Calu3 (cell line): ENCODE data around the gene GABPA. TPM values are rescaled to one million over a fixed set of nuclear protein-coding genes. Genes with fewer than 3 reads are reported as not detected.

Source experiments
- BruUV-seq: library from RNA; stranded (reverse); fragments of 400-500 nt; replicated peaks from 2 replicates; lab custom pipeline; 2021; lab: Mats Ljungman, UMichigan
- CTCF ChIA-PET: fragments of 300-600 bp; sonication (Branson Sonifier 250); formaldehyde crosslinking; loops from one replicate; lab custom pipeline; 2022; ENCODE audit warnings: antibody characterized with exemption; lab: Charles Lee
- DNase-seq: peaks from one replicate; pipeline ENCODE4 v3.0.0; 2022
- H3K27ac Mint-ChIP-seq: one replicate; pipeline ENCODE4 v1.8.0; 2022; ENCODE audit warnings: mixed read lengths; ENCODE audit not compliant: unreplicated experiment
- H3K27me3 Mint-ChIP-seq: one replicate; pipeline ENCODE4 v1.8.0; 2022; ENCODE audit warnings: mixed read lengths; ENCODE audit not compliant: unreplicated experiment
- H3K36me3 Mint-ChIP-seq: one replicate; pipeline ENCODE4 v1.8.0; 2022; ENCODE audit warnings: mild to moderate bottlenecking, moderate library complexity, mixed read lengths; ENCODE audit not compliant: insufficient read depth, unreplicated experiment
- H3K4me1 Mint-ChIP-seq: one replicate; pipeline ENCODE4 v1.8.0; 2022; ENCODE audit warnings: mild to moderate bottlenecking, low read depth, mixed read lengths; ENCODE audit not compliant: unreplicated experiment
- H3K4me3 Mint-ChIP-seq: one replicate; pipeline ENCODE4 v1.8.0; 2022; ENCODE audit warnings: mild to moderate bottlenecking, low read depth, moderate library complexity, mixed read lengths; ENCODE audit not compliant: unreplicated experiment
- H3K9me3 Mint-ChIP-seq: one replicate; pipeline ENCODE4 v1.8.0; 2022; ENCODE audit warnings: low read depth, mixed read lengths; ENCODE audit not compliant: unreplicated experiment
- CTCF ChIP-seq: fragments of 200-600 bp; IDR thresholded peaks from one replicate; pipeline ENCODE4 v1.8.0; 2022; ENCODE audit warnings: antibody characterized with exemption; ENCODE audit not compliant: unreplicated experiment
- intact Hi-C: fragments of 100-400 bp; cut with micrococcal nuclease; formaldehyde crosslinking; loops from one replicate; pipeline ENCODE4 v1.10.0; 2022; ENCODE audit not compliant: unreplicated experiment
- total RNA-seq: library from RNA; stranded (reverse); gene quantifications from 2 replicates; pipeline ENCODE4 v1.2.3, GENCODE V29; 2022

The GABPA gene
- total RNA-seq, 1 experiment from 2014 or later = 10.3 TPM

GRCh38 chr21:25722631-25723030 lies 12.1 kb upstream of the GABPA start:
- no peak for TF ChIP-seq CTCF
- no TSS peak for BruUV-seq
- no peak overlapping the region for H3K4me3 Mint-ChIP-seq
- H3K27me3 Mint-ChIP-seq = no peaks in the 10 kb centered on the region
- CTCF ChIA-PET = no interaction called here
- no peaks in the 10 kb centered on the region for H3K9me3 Mint-ChIP-seq
- intact Hi-C loops = no loop called here
- H3K27ac Mint-ChIP-seq = no peak overlapping the region
- H3K36me3 Mint-ChIP-seq = peaks cover 11% of the 10 kb centered on the region
- no peak for DNase-seq
- no peaks in the 10 kb centered on the region for H3K4me1 Mint-ChIP-seq

GRCh38 chr21:25732091-25732760 lies 2.5 kb upstream of the GABPA start:
- Mint-ChIP-seq H3K9me3 (no peaks in the 10 kb centered on the region), H3K27ac (no peak overlapping the region), H3K4me3 (no peak overlapping the region), H3K27me3 (no peaks in the 10 kb centered on the region), H3K36me3 (peaks cover 34% of the 10 kb centered on the region), H3K4me1 (peaks cover 7% of the 10 kb centered on the region)
- intact Hi-C loops = no loop called here
- no peak for TF ChIP-seq CTCF
- BruUV-seq = no TSS peak
- DNase-seq = no peak
- CTCF ChIA-PET = no interaction called here

GRCh38 chr21:25733859-25734653 lies 716 bp upstream of the GABPA start:
- no peak for TF ChIP-seq CTCF
- peak overlapping the region; percentile 87 for H3K4me3 Mint-ChIP-seq
- H3K27ac Mint-ChIP-seq = peak overlapping the region; percentile 100
- DNase-seq = peak; percentile 2
- no peaks in the 10 kb centered on the region for H3K9me3 Mint-ChIP-seq
- no peaks in the 10 kb centered on the region for H3K27me3 Mint-ChIP-seq
- BruUV-seq = no TSS peak
- CTCF ChIA-PET = no interaction called here
- H3K36me3 Mint-ChIP-seq = peaks cover 34% of the 10 kb centered on the region
- H3K4me1 Mint-ChIP-seq = peaks cover 7% of the 10 kb centered on the region
- intact Hi-C loops = no loop called here

DNA sequence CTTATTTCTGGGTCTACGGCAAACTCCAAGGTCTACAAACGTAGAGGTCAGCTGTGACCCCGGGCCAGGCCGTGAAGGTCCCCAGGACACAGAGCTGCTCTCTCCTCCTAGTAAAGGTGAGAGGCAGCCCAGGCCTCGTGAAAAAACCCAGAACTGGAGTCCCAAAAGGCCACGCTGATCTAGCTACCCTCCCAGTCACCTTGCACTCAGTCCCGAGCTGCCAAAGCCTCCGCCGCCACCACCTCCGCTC lies 193 bp upstream of the GABPA start:
- H3K9me3 Mint-ChIP-seq = no peaks in the 10 kb centered on the region
- CTCF ChIA-PET = interaction anchor here (0.6 kb wide), 1 partner anchor 158 kb away, joined by 5 read pairs; no protein-coding TSS in a partner anchor
- no peaks in the 10 kb centered on the region for H3K27me3 Mint-ChIP-seq
- no peak for DNase-seq
- no TSS peak for BruUV-seq
- no peak for TF ChIP-seq CTCF
- H3K36me3 Mint-ChIP-seq = peaks cover 34% of the 10 kb centered on the region
- peaks cover 7% of the 10 kb centered on the region for H3K4me1 Mint-ChIP-seq
- intact Hi-C loops = no loop called here
- peak overlapping the region; percentile 87 for H3K4me3 Mint-ChIP-seq
- peak overlapping the region; percentile 100 for H3K27ac Mint-ChIP-seq
